GM23338 (cell line): Measurements from ENCODE around the gene BICRAL.

Experiments
- CREB1 ChIP-seq: fragments of 250-450 bp; sonication (Bioruptor Pico); IDR thresholded peaks from 2 replicates; pipeline ENCODE4 v1.5.0; 2020; ENCODE audit warnings: low read depth, mild to moderate bottlenecking, moderate library complexity
- CTCF ChIP-seq, 2 experiments: fragments of 200-600 bp in 1 of 2; sonication (generic) in 1 of 2; conservative IDR thresholded peaks; 2 replicates each; pipeline versions ENCODE4 v1.5.1 to v1.6.1; 2016 to 2017; ENCODE audit warnings: antibody characterized with exemption in 2 of 2, low read depth in 2 of 2, mild to moderate bottlenecking in 2 of 2, moderate library complexity in 1 of 2
- ETS1 ChIP-seq: IDR thresholded peaks from 2 replicates; pipeline ENCODE4 v1.6.1; 2016; ENCODE audit warnings: antibody characterized with exemption
- EZH2 ChIP-seq: fragments of 200-600 bp; sonication (generic); IDR thresholded peaks from one replicate; pipeline ENCODE4 v1.8.0; 2017; ENCODE audit warnings: antibody characterized with exemption, mild to moderate bottlenecking, low read depth; ENCODE audit not compliant: unreplicated experiment
- EZH2phosphoT487 ChIP-seq: fragments of 200-600 bp; sonication (generic); IDR thresholded peaks from one replicate; pipeline ENCODE4 v1.8.1; 2018; ENCODE audit warnings: antibody characterized with exemption; ENCODE audit not compliant: unreplicated experiment
- JUNB ChIP-seq: IDR thresholded peaks from one replicate; pipeline ENCODE4 v1.6.1; 2016; ENCODE audit warnings: antibody characterized with exemption; ENCODE audit not compliant: unreplicated experiment
- NANOG ChIP-seq: IDR thresholded peaks from 2 replicates; pipeline ENCODE4 v1.6.1; 2016; ENCODE audit warnings: antibody characterized with exemption, borderline replicate concordance
- POLR2AphosphoS5 ChIP-seq: IDR thresholded peaks from 2 replicates; pipeline ENCODE4 v1.6.1; 2016; ENCODE audit warnings: antibody characterized with exemption, low read depth
- REST ChIP-seq: IDR thresholded peaks from one replicate; pipeline ENCODE4 v1.6.1; 2018; ENCODE audit warnings: antibody characterized with exemption; ENCODE audit not compliant: unreplicated experiment
- STAT1 ChIP-seq: IDR thresholded peaks from one replicate; pipeline ENCODE4 v1.6.1; 2016; ENCODE audit warnings: antibody characterized with exemption; ENCODE audit not compliant: unreplicated experiment
- ZNF114 ChIP-seq: fragments of 250-450 bp; sonication (Bioruptor Pico); IDR thresholded peaks from 2 replicates; pipeline ENCODE4 v1.5.0; 2020; ENCODE audit warnings: mild to moderate bottlenecking, moderate library complexity
- ZNF331 ChIP-seq: fragments of 250-450 bp; sonication (Bioruptor Pico); IDR thresholded peaks from 2 replicates; pipeline ENCODE4 v1.5.0; 2020; ENCODE audit warnings: low read depth, mild to moderate bottlenecking, moderate library complexity
- ZNF462 ChIP-seq: fragments of 250-450 bp; sonication (Bioruptor Pico); IDR thresholded peaks from 2 replicates; pipeline ENCODE4 v1.5.0; 2020; ENCODE audit warnings: mild to moderate bottlenecking, moderate library complexity

GRCh38 chr6:42769051-42769450, 12.8 kb upstream of the BICRAL start:
- TF ChIP-seq CTCF (conservative IDR thresholded peaks at IDR 0.05; ENCODE audit: low read depth in 2 of 2) (no peak), POLR2AphosphoS5 (no peak), EZH2 (no peak), REST (no peak), JUNB (no peak), CREB1 (CRISPR knock-in tag) (no peak), EZH2phosphoT487 (no peak), NANOG (no peak), STAT1 (no peak), ZNF114 (CRISPR knock-in tag) (no peak), ETS1 (no peak), ZNF331 (CRISPR knock-in tag) (no peak), ZNF462 (CRISPR knock-in tag) (no peak)
